IMR-90 (cell line): ENCODE measurements around the gene BMP7. TPM values are rescaled to one million over a fixed set of nuclear protein-coding genes. Genes with fewer than 3 reads are reported as not detected.

ENCODE experiments used
- ATAC-seq: fragments of 200-7000 bp; cut with Tn5 transposase; 2 replicates; pipeline ENCODE4 v1.9.1; 2020; ENCODE audit warnings: low read depth, mild to moderate bottlenecking, moderate library complexity
- BruUV-seq: library from RNA; stranded (reverse); fragments of 400-500 nt; replicated peaks from 2 replicates; lab custom pipeline; 2021; lab: Mats Ljungman, UMichigan
- CTCF ChIA-PET: fragments of 300-600 bp; formaldehyde crosslinking; extraction: SDS; loops from one replicate; lab custom pipeline; 2021; ENCODE audit warnings: antibody characterized with exemption; lab: Yijun Ruan, JAX
- POLR2A ChIA-PET: fragments of 300-600 bp; sonication (Branson Sonifier 250); formaldehyde crosslinking; loops from one replicate; lab custom pipeline; 2022; ENCODE audit warnings: antibody characterized with exemption; ENCODE audit not compliant: unreplicated experiment; lab: Charles Lee
- DNase-seq: peaks from one replicate; pipeline ENCODE4 v3.0.0; 2013
- H2AFZ ChIP-seq: replicated peaks from 2 replicates; pipeline ENCODE3; 2013; ENCODE audit warnings: low read length, mild to moderate bottlenecking; ENCODE audit not compliant: poor library complexity
- H2AK5ac ChIP-seq: 2 replicates; pipeline ENCODE4 v1.6.1; 2013; ENCODE audit warnings: low read depth, low read length, inconsistent platforms
- H2AK9ac ChIP-seq: replicated peaks from 2 replicates; pipeline ENCODE3; 2013; ENCODE audit warnings: mild to moderate bottlenecking, low read depth, low read length, moderate library complexity; ENCODE audit not compliant: poor library complexity
- H2BK120ac ChIP-seq: 2 replicates; pipeline ENCODE4 v1.6.1; 2013; ENCODE audit warnings: low read depth, low read length, inconsistent platforms
- H2BK15ac ChIP-seq: 3 replicates; pipeline ENCODE4 v1.6.1; 2013; ENCODE audit warnings: low read depth, low read length, inconsistent platforms
- H2BK20ac ChIP-seq: 2 replicates; pipeline ENCODE4 v1.6.1; 2013; ENCODE audit warnings: low read depth, mild to moderate bottlenecking, inconsistent platforms, low read length, moderate library complexity
- H2BK5ac ChIP-seq: 2 replicates; pipeline ENCODE4 v1.6.1; 2013; ENCODE audit warnings: mild to moderate bottlenecking, low read depth, low read length, inconsistent platforms; ENCODE audit not compliant: poor library complexity, severe bottlenecking
- H3K14ac ChIP-seq: replicated peaks from 2 replicates; pipeline ENCODE4 v1.6.1; 2013; ENCODE audit warnings: low read depth, low read length, inconsistent platforms
- H3K18ac ChIP-seq: 2 replicates; pipeline ENCODE4 v1.6.1; 2013; ENCODE audit warnings: low read depth, low read length, control low read depth
- H3K23ac ChIP-seq: 2 replicates; pipeline ENCODE4 v1.6.1; 2013; ENCODE audit warnings: low read depth, low read length, inconsistent platforms
- H3K27ac ChIP-seq: 2 replicates; pipeline ENCODE4 v1.5.1; 2013; ENCODE audit warnings: mild to moderate bottlenecking, control low read depth, low read length; ENCODE audit not compliant: insufficient read depth
- H3K27me3 ChIP-seq: 2 replicates; pipeline ENCODE4 v1.6.1; 2013; ENCODE audit warnings: low read length; ENCODE audit not compliant: control insufficient read depth, insufficient read depth
- H3K36me3 ChIP-seq: 2 replicates; pipeline ENCODE4 v1.6.1; 2013; ENCODE audit warnings: low read length, mixed read lengths; ENCODE audit not compliant: control insufficient read depth, insufficient read depth
- H3K4ac ChIP-seq: 2 replicates; pipeline ENCODE4 v1.6.1; 2013; ENCODE audit warnings: low read depth, low read length, inconsistent platforms
- H3K4me1 ChIP-seq: 2 replicates; pipeline ENCODE4 v1.6.1; 2013; ENCODE audit warnings: low read length, mixed read lengths; ENCODE audit not compliant: control insufficient read depth, insufficient read depth
- H3K4me2 ChIP-seq: 2 replicates; pipeline ENCODE4 v1.6.1; 2013; ENCODE audit warnings: low read depth, mild to moderate bottlenecking, control low read depth, low read length, moderate library complexity
- H3K4me3 ChIP-seq: 2 replicates; pipeline ENCODE4 v1.5.1; 2013; ENCODE audit warnings: low read depth, mild to moderate bottlenecking, control low read depth, low read length, moderate library complexity; ENCODE audit not compliant: insufficient read depth
- H3K56ac ChIP-seq: 2 replicates; pipeline ENCODE4 v1.6.1; 2013; ENCODE audit warnings: low read length, inconsistent platforms; ENCODE audit not compliant: insufficient read depth; ENCODE audit errors: extremely low read depth
- H3K79me1 ChIP-seq, 2 experiments: 2 replicates each; pipeline ENCODE4 v1.6.1; 2013; ENCODE audit warnings: low read length in 2 of 2, inconsistent platforms in 1 of 2, low read depth in 1 of 2
- H3K9ac ChIP-seq: 2 replicates; pipeline ENCODE4 v1.6.1; 2013; ENCODE audit warnings: low read depth, low read length, control low read depth
- H3K9me1 ChIP-seq: 2 replicates; pipeline ENCODE4 v1.6.1; 2013; ENCODE audit warnings: low read length, inconsistent platforms; ENCODE audit not compliant: insufficient read depth
- H3K9me3 ChIP-seq: 2 replicates; pipeline ENCODE4 v1.6.1; 2013; ENCODE audit warnings: low read length; ENCODE audit not compliant: control insufficient read depth, insufficient read depth
- H4K20me1 ChIP-seq: 2 replicates; pipeline ENCODE4 v1.6.1; 2013; ENCODE audit warnings: low read length, inconsistent platforms; ENCODE audit not compliant: insufficient read depth
- H4K5ac ChIP-seq: 2 replicates; pipeline ENCODE4 v1.6.1; 2013; ENCODE audit warnings: mild to moderate bottlenecking, low read depth, low read length, control low read depth
- H4K8ac ChIP-seq, 2 experiments: 2 replicates each; pipeline ENCODE4 v1.6.1; 2013; ENCODE audit warnings: low read depth in 2 of 2, low read length in 2 of 2, control low read depth in 1 of 2, inconsistent platforms in 1 of 2
- H4K91ac ChIP-seq: 2 replicates; pipeline ENCODE4 v1.6.1; 2013; ENCODE audit warnings: low read depth, low read length, inconsistent platforms; ENCODE audit not compliant: insufficient read depth
- BHLHE40 ChIP-seq: fragments of 150-350 bp; IDR thresholded peaks from 2 replicates; pipeline ENCODE4 v1.6.1; 2016; ENCODE audit warnings: mild to moderate bottlenecking, low read depth, low read length
- CEBPB ChIP-seq: IDR thresholded peaks from 2 replicates; pipeline ENCODE4 v1.6.1; 2012; ENCODE audit warnings: low read depth, low read length, improper control_type of control experiment
- FOS ChIP-seq: fragments of 150-350 bp; IDR thresholded peaks from 2 replicates; pipeline ENCODE4 v1.6.1; 2016; ENCODE audit warnings: low read depth, low read length
- MAFK ChIP-seq: IDR thresholded peaks from 2 replicates; pipeline ENCODE4 v1.6.1; 2012; ENCODE audit warnings: low read depth, low read length, improper control_type of control experiment
- MAZ ChIP-seq: IDR thresholded peaks from 2 replicates; pipeline ENCODE4 v1.6.1; 2012; ENCODE audit warnings: low read depth, mild to moderate bottlenecking, low read length, improper control_type of control experiment, moderate library complexity, borderline replicate concordance
- NFE2L2 ChIP-seq: fragments of 150-350 bp; IDR thresholded peaks from 2 replicates; pipeline ENCODE4 v1.6.1; 2016; ENCODE audit warnings: low read depth, mild to moderate bottlenecking, low read length
- POLR2A ChIP-seq: IDR thresholded peaks from 2 replicates; pipeline ENCODE4 v1.6.1; 2012; ENCODE audit warnings: mild to moderate bottlenecking, low read depth, low read length
- RAD21 ChIP-seq: IDR thresholded peaks from 2 replicates; pipeline ENCODE4 v1.6.1; 2012; ENCODE audit warnings: low read length, improper control_type of control experiment
- RCOR1 ChIP-seq: IDR thresholded peaks from 2 replicates; pipeline ENCODE4 v1.6.1; 2012; ENCODE audit warnings: mild to moderate bottlenecking, low read length, improper control_type of control experiment; ENCODE audit not compliant: insufficient replicate concordance
- RFX5 ChIP-seq: IDR thresholded peaks from 2 replicates; pipeline ENCODE4 v1.8.0; 2012; ENCODE audit warnings: low read depth, mild to moderate bottlenecking, low read length, moderate library complexity
- SMC3 ChIP-seq: fragments of 150-350 bp; IDR thresholded peaks from 2 replicates; pipeline ENCODE4 v1.6.1; 2016; ENCODE audit warnings: low read depth, mild to moderate bottlenecking, antibody characterized with exemption, low read length, moderate library complexity
- USF2 ChIP-seq: fragments of 150-350 bp; IDR thresholded peaks from 2 replicates; pipeline ENCODE4 v1.6.1; 2017; ENCODE audit warnings: mild to moderate bottlenecking, antibody characterized with exemption, low read length, low read depth
- WGBS, 2 experiments: methylation state at CpG; one replicate each; pipeline versions ENCODE4 v1.1.5 to v1.1.7; 2013; ENCODE audit warnings: missing lambda C conversion rate in 2 of 2; ENCODE audit not compliant: insufficient read length in 1 of 2; ENCODE audit errors: extremely low coverage in 2 of 2; 5-methylcytosine and 5-hydroxymethylcytosine counted together
- dilution Hi-C: fragments of 300-500 bp; cut with HindIII; formaldehyde crosslinking; loops from one replicate; pipeline ENCODE4 v1.14.3; 2018; ENCODE audit warnings: low sequenced_read_pairs; ENCODE audit not compliant: unreplicated experiment
- in situ Hi-C: fragments of 300-500 bp; cut with MboI; formaldehyde crosslinking; loops from 3 replicates; pipeline ENCODE4 v1.14.3; 2019; ENCODE audit warnings: low sequenced_read_pairs, inconsistent platforms, mixed read lengths
- intact Hi-C: fragments of 100-400 bp; cut with micrococcal nuclease; formaldehyde crosslinking; loops from 2 replicates; pipeline ENCODE4 v1.10.0; 2022
- polyA plus RNA-seq, 3 experiments: library from polyadenylated mRNA; depleted of rRNA; stranded (reverse); fragments of >200 nt; gene quantifications; 2 replicates each; pipeline ENCODE4 v1.2.3, GENCODE V29; 2012; ENCODE audit warnings: low replicate concordance in 1 of 3
- total RNA-seq: library from RNA; depleted of rRNA; stranded (reverse); fragments of >200 nt; gene quantifications from 2 replicates; pipeline ENCODE4 v1.2.3, GENCODE V29; 2012
- TF ChIP-seq, protein P1 (sequence below): conservative IDR thresholded peaks from 2 replicates; pipeline ENCODE4 v1.5.1; 2012; ENCODE audit warnings: mild to moderate bottlenecking, low read depth, low read length, improper control_type of control experiment
- TF ChIP-seq, protein P2 (sequence below): fragments of 150-350 bp; IDR thresholded peaks from 2 replicates; pipeline ENCODE4 v1.6.1; 2016; ENCODE audit warnings: low read depth, mild to moderate bottlenecking, low read length, moderate library complexity, borderline replicate concordance

BMP7 gene
- total and polyA plus RNA-seq, 2 of the 4 experiments (the other 2 are of a cell fraction), result not detected

DNA sequence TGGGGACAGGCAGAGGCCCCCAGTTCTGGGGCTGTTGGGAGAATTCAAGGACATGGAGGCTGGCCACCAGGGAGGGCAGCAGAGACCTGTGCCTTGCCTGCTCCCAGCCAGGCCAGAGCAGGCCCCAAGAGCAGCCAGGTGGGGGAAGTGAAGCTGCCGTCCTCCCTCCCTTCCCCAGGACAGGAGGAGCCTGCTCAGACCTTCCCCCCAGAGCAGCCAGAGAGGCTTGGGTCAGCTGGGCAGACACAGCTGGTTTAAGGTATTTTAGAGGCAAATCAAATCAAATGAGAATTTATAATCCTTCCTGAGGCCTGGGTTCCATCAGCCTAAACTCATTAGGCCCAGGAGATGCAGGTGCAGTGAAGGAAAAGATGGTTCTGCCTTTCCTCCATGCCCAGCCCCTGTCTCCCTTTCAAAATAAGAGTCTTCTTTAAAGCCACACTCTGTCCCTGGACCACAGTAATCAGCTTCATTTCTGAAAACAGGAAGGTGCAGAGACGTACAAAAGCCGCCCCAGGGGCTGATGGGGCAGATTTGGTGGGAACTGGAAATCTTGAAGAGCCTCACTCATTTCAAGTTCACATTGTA is 21.7 kb downstream of the BMP7 start:
- Histone ChIP-seq H4K20me1 (no peaks in the 10 kb centered on the region), H2AK5ac (no peak overlapping the region), H3K14ac (no peak overlapping the region), H3K27me3 (no peaks in the 10 kb centered on the region), H3K9me3 (no peaks in the 10 kb centered on the region), H3K4me1 (no peaks in the 10 kb centered on the region), H3K4me2 (no peak overlapping the region), H2BK120ac (no peak overlapping the region), H4K5ac (no peak overlapping the region), H2BK5ac (no peak overlapping the region), H3K4ac (no peak overlapping the region), H2AK9ac (no peak overlapping the region), H3K79me1 (no peaks in the 10 kb centered on the region), H3K9ac (no peak overlapping the region), H4K8ac (no peak overlapping the region), H3K23ac (no peak overlapping the region), H3K36me3 (no peaks in the 10 kb centered on the region), H3K18ac (no peak overlapping the region), H3K4me3 (no peak overlapping the region), H3K56ac (no peak overlapping the region), H3K9me1 (no peaks in the 10 kb centered on the region), H3K27ac (no peak overlapping the region), H2BK15ac (no peak overlapping the region), H4K91ac (no peak overlapping the region), H2AFZ (no peak overlapping the region), H2BK20ac (no peak overlapping the region)
- intact Hi-C loops (no loop called here), dilution Hi-C loops (no loop called here), in situ Hi-C loops (no loop called here)
- no TSS peak for BruUV-seq
- POLR2A ChIA-PET, result no interaction called here
- CTCF ChIA-PET, result interaction anchor here (0.6 kb wide), 1 partner anchor 102 kb away, joined by 3 read pairs; no protein-coding TSS in a partner anchor
- TF ChIP-seq RCOR1, result no peak
- no peak for TF ChIP-seq NFE2L2
- TF ChIP-seq, protein P1, sequence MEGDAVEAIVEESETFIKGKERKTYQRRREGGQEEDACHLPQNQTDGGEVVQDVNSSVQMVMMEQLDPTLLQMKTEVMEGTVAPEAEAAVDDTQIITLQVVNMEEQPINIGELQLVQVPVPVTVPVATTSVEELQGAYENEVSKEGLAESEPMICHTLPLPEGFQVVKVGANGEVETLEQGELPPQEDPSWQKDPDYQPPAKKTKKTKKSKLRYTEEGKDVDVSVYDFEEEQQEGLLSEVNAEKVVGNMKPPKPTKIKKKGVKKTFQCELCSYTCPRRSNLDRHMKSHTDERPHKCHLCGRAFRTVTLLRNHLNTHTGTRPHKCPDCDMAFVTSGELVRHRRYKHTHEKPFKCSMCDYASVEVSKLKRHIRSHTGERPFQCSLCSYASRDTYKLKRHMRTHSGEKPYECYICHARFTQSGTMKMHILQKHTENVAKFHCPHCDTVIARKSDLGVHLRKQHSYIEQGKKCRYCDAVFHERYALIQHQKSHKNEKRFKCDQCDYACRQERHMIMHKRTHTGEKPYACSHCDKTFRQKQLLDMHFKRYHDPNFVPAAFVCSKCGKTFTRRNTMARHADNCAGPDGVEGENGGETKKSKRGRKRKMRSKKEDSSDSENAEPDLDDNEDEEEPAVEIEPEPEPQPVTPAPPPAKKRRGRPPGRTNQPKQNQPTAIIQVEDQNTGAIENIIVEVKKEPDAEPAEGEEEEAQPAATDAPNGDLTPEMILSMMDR, result no peak
- TF ChIP-seq SMC3, result no peak
- no peak for TF ChIP-seq RAD21
- no peak for TF ChIP-seq MAZ
- TF ChIP-seq MAFK, result no peak
- no peak for TF ChIP-seq POLR2A
- TF ChIP-seq BHLHE40, result no peak
- no peak for TF ChIP-seq USF2
- no peak for TF ChIP-seq RFX5
- TF ChIP-seq FOS, result no peak
- TF ChIP-seq, protein P2, sequence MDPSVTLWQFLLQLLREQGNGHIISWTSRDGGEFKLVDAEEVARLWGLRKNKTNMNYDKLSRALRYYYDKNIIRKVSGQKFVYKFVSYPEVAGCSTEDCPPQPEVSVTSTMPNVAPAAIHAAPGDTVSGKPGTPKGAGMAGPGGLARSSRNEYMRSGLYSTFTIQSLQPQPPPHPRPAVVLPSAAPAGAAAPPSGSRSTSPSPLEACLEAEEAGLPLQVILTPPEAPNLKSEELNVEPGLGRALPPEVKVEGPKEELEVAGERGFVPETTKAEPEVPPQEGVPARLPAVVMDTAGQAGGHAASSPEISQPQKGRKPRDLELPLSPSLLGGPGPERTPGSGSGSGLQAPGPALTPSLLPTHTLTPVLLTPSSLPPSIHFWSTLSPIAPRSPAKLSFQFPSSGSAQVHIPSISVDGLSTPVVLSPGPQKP, result no peak
- TF ChIP-seq CEBPB, result no peak
- DNase-seq, result no peak
- ATAC-seq, result no peak
- no CpG with 5 or more reads among the region's 3 CpGs for WGBS, 2 experiments
